ENCODE measurements around the gene ZNF662.

ZNF662 gene

GRCh38 chr3:42936157-42936981 lies 30.4 kb downstream of the ZNF662 start:
- peak in 48 of 58 donors; percentile 1 to 72 (median 20) for DNase-seq

- DNase-seq, result no peak
Observed at GRCh38 chr3:42937334-42937733, 31.4 kb downstream of the ZNF662 start.

GRCh38 chr3:42942693-42943092 lies 36.8 kb downstream of the ZNF662 start:
- no peak for DNase-seq

- DNase-seq, result no peak
Observed at GRCh38 chr3:42946050-42946449, 40.1 kb downstream of the ZNF662 start.

GRCh38 chr3:42957573-42957972 lies 51.6 kb downstream of the ZNF662 start:
- no peak for DNase-seq

- no peak for DNase-seq
Observed at GRCh38 chr3:42960282-42960681, 54.3 kb downstream of the ZNF662 start.

- DNase-seq, result no peak
Observed at GRCh38 chr3:42960786-42961185, 54.8 kb downstream of the ZNF662 start.

GRCh38 chr3:42961633-42962032 lies 55.7 kb downstream of the ZNF662 start:
- peak in 25 of 58 donors; percentile 3 to 68 (median 19) for DNase-seq

GRCh38 chr3:42963269-42963668 lies 57.3 kb downstream of the ZNF662 start:
- no peak for DNase-seq

GRCh38 chr3:42964266-42964665 lies 58.3 kb downstream of the ZNF662 start:
- DNase-seq, result no peak
